Activated CD4-positive, alpha-beta memory T cell treated with anti-CD3 and anti-CD28 coated beads for 36 hours (primary cell): ENCODE data around the gene SMC5. TPM values are rescaled to one million over a fixed set of nuclear protein-coding genes. Genes with fewer than 3 reads are reported as not detected.
"Not testable (repeated sequence)": the region's sequence is repeated elsewhere in the genome, so short reads cannot be mapped to it uniquely, and the experiment has no call there.

Source experiments
- CTCF ChIA-PET: fragments of 350-600 bp; sonication (Branson Sonifier 250); formaldehyde crosslinking; loops from one replicate; lab custom pipeline; 2021; ENCODE audit warnings: antibody characterized with exemption, inconsistent platforms; lab: Charles Lee
- POLR2A ChIA-PET: fragments of 350-600 bp; sonication (Branson Sonifier 250); formaldehyde crosslinking; loops from one replicate; lab custom pipeline; 2021; ENCODE audit warnings: antibody characterized with exemption; lab: Charles Lee
- DNase-seq: peaks from one replicate; pipeline ENCODE4 v3.0.0-alpha.2; 2020
- H3K27ac Mint-ChIP-seq: one replicate; pipeline ENCODE4 v1.8.0; 2021; ENCODE audit warnings: mixed read lengths
- H3K27me3 Mint-ChIP-seq: one replicate; pipeline ENCODE4 v1.8.0; 2021; ENCODE audit warnings: mixed read lengths
- H3K36me3 Mint-ChIP-seq: one replicate; pipeline ENCODE4 v1.8.0; 2021; ENCODE audit warnings: mixed read lengths
- H3K4me1 Mint-ChIP-seq: one replicate; pipeline ENCODE4 v1.8.0; 2021; ENCODE audit warnings: low read depth, mixed read lengths
- H3K4me3 Mint-ChIP-seq: one replicate; pipeline ENCODE4 v1.8.0; 2021; ENCODE audit warnings: mild to moderate bottlenecking, mixed read lengths
- H3K9me3 Mint-ChIP-seq: one replicate; pipeline ENCODE4 v1.8.0; 2021; ENCODE audit warnings: mixed read lengths
- intact Hi-C: fragments of 100-400 bp; cut with micrococcal nuclease; formaldehyde crosslinking; loops from one replicate; pipeline ENCODE4 v1.15.1; 2023
- total RNA-seq, 2 experiments: library from RNA; stranded (reverse); gene quantifications; one replicate each; pipeline ENCODE4 v1.2.3, GENCODE V29; 2021

Gene SMC5
- total RNA-seq, 2 experiments from 2014 or later: 32.0 to 34.1 TPM

GRCh38 chr9:70303268-70303667 is 44.5 kb downstream of the SMC5 start:
- Mint-ChIP-seq H3K4me3 (no peak overlapping the region), H3K9me3 (no peaks in the 10 kb centered on the region), H3K27ac (no peak overlapping the region), H3K36me3 (peaks cover 52% of the 10 kb centered on the region), H3K27me3 (no peaks in the 10 kb centered on the region), H3K4me1 (peaks cover 11% of the 10 kb centered on the region)
- no peak for DNase-seq
- intact Hi-C loops: no loop called here
- CTCF ChIA-PET: no interaction called here
- POLR2A ChIA-PET: no interaction called here

GRCh38 chr9:70304810-70305209 is 46.0 kb downstream of the SMC5 start:
- Mint-ChIP-seq H3K4me3 (no peak overlapping the region), H3K27me3 (no peaks in the 10 kb centered on the region), H3K36me3 (peaks cover 51% of the 10 kb centered on the region), H3K4me1 (peaks cover 5% of the 10 kb centered on the region), H3K9me3 (no peaks in the 10 kb centered on the region), H3K27ac (no peak overlapping the region)
- no peak for DNase-seq
- intact Hi-C loops: no loop called here
- ChIA-PET POLR2A (no interaction called here), CTCF (no interaction called here)

- Mint-ChIP-seq H3K9me3 (no peaks in the 10 kb centered on the region), H3K27ac (no peak overlapping the region), H3K36me3 (peaks cover 43% of the 10 kb centered on the region), H3K4me3 (no peak overlapping the region), H3K27me3 (no peaks in the 10 kb centered on the region), H3K4me1 (no peaks in the 10 kb centered on the region)
- DNase-seq: no peak
- CTCF ChIA-PET: no interaction called here
- POLR2A ChIA-PET: no interaction called here
- intact Hi-C loops: no loop called here
Observed at GRCh38 chr9:70315389-70315788, 56.6 kb downstream of the SMC5 start.

- no peak for DNase-seq
- ChIA-PET POLR2A (no interaction called here), CTCF (interaction anchor here (0.9 to 1.4 kb wide), 2 partner anchors 26 to 284 kb away, joined by 3 to 8 read pairs; no protein-coding TSS in a partner anchor)
- Mint-ChIP-seq H3K36me3 (peaks cover 37% of the 10 kb centered on the region), H3K9me3 (no peaks in the 10 kb centered on the region), H3K27ac (no peak overlapping the region), H3K4me1 (no peaks in the 10 kb centered on the region), H3K27me3 (no peaks in the 10 kb centered on the region), H3K4me3 (no peak overlapping the region)
- intact Hi-C loops: no loop called here
Observed at GRCh38 chr9:70318002-70318401, 59.2 kb downstream of the SMC5 start.

- Mint-ChIP-seq H3K27me3 (no peaks in the 10 kb centered on the region), H3K4me1 (no peaks in the 10 kb centered on the region), H3K36me3 (peaks cover 55% of the 10 kb centered on the region), H3K4me3 (no peak overlapping the region), H3K27ac (no peak overlapping the region), H3K9me3 (no peaks in the 10 kb centered on the region)
- ChIA-PET POLR2A (no interaction called here), CTCF (no interaction called here)
- no peak for DNase-seq
- intact Hi-C loops: no loop called here
Observed at GRCh38 chr9:70322096-70322495, 63.3 kb downstream of the SMC5 start.

GRCh38 chr9:70324963-70325362 is 66.2 kb downstream of the SMC5 start:
- ChIA-PET CTCF (interaction anchor here (3.2 kb wide), 1 partner anchor 277 kb away, joined by 7 read pairs; no protein-coding TSS in a partner anchor), POLR2A (no interaction called here)
- no peaks in the 10 kb centered on the region for H3K4me1 Mint-ChIP-seq
- no peaks in the 10 kb centered on the region for H3K27me3 Mint-ChIP-seq
- DNase-seq: no peak
- H3K27ac Mint-ChIP-seq: no peak overlapping the region
- H3K9me3 Mint-ChIP-seq: peaks cover 6% of the 10 kb centered on the region
- no peak overlapping the region for H3K4me3 Mint-ChIP-seq
- intact Hi-C loops: no loop called here
- H3K36me3 Mint-ChIP-seq: peaks cover 66% of the 10 kb centered on the region

- POLR2A ChIA-PET, CTCF ChIA-PET, H3K27ac Mint-ChIP-seq: not testable (repeated sequence)
Observed at GRCh38 chr9:70328625-70329024, 69.8 kb downstream of the SMC5 start.

GRCh38 chr9:70340572-70340971 is 81.8 kb downstream of the SMC5 start:
- no peak for DNase-seq
- no peaks in the 10 kb centered on the region for H3K9me3 Mint-ChIP-seq
- H3K4me3 Mint-ChIP-seq: no peak overlapping the region
- H3K27ac Mint-ChIP-seq: no peak overlapping the region
- intact Hi-C loops: loop anchor here (1.0 to 10.0 kb wide), 3 partner anchors 66 to 262 kb away; no protein-coding TSS in a partner anchor
- no peaks in the 10 kb centered on the region for H3K27me3 Mint-ChIP-seq
- POLR2A ChIA-PET: interaction anchor here (1.2 kb wide), 1 partner anchor 262 kb away, joined by 3 read pairs; no protein-coding TSS in a partner anchor
- peaks cover 4% of the 10 kb centered on the region for H3K4me1 Mint-ChIP-seq
- CTCF ChIA-PET: interaction anchor here (0.6 to 2.9 kb wide), 18 partner anchors 10 to 262 kb away, joined by 3 to 77 read pairs (median 4); no protein-coding TSS in a partner anchor
- peaks cover 17% of the 10 kb centered on the region for H3K36me3 Mint-ChIP-seq

More at GRCh38 chr9:70328625-70329024, 69.8 kb downstream of the SMC5 start:
- H3K9me3 Mint-ChIP-seq, H3K27me3 Mint-ChIP-seq, H3K4me1 Mint-ChIP-seq, DNase-seq, H3K4me3 Mint-ChIP-seq, intact Hi-C loops: not testable (repeated sequence)
- peaks cover 58% of the 10 kb centered on the region for H3K36me3 Mint-ChIP-seq

- Mint-ChIP-seq H3K27ac (no peak overlapping the region), H3K9me3 (no peaks in the 10 kb centered on the region), H3K4me1 (no peaks in the 10 kb centered on the region), H3K4me3 (no peak overlapping the region), H3K36me3 (peaks cover 19% of the 10 kb centered on the region), H3K27me3 (no peaks in the 10 kb centered on the region)
- intact Hi-C loops: loop anchor here (10.0 kb wide), 1 partner anchor 148 kb away; no protein-coding TSS in a partner anchor
- POLR2A ChIA-PET: no interaction called here
- no peak for DNase-seq
- CTCF ChIA-PET: interaction anchor here (2.0 kb wide), 1 partner anchor 255 kb away, joined by 10 read pairs; no protein-coding TSS in a partner anchor
Observed at GRCh38 chr9:70347046-70347445, 88.3 kb downstream of the SMC5 start.

- ChIA-PET CTCF (interaction anchor here (0.9 to 2.8 kb wide), 6 partner anchors 12 to 250 kb away, joined by 3 to 13 read pairs (median 5); no protein-coding TSS in a partner anchor), POLR2A (no interaction called here)
- Mint-ChIP-seq H3K27me3 (no peaks in the 10 kb centered on the region), H3K4me3 (no peak overlapping the region), H3K36me3 (peaks cover 17% of the 10 kb centered on the region), H3K9me3 (no peaks in the 10 kb centered on the region), H3K4me1 (no peaks in the 10 kb centered on the region), H3K27ac (no peak overlapping the region)
- no peak for DNase-seq
- intact Hi-C loops: loop anchor here (1.0 to 2.0 kb wide), 2 partner anchors 46 to 250 kb away; no protein-coding TSS in a partner anchor
Observed at GRCh38 chr9:70352356-70352755, 93.6 kb downstream of the SMC5 start.

GRCh38 chr9:70352802-70353201 is 94.0 kb downstream of the SMC5 start:
- Mint-ChIP-seq H3K27me3 (no peaks in the 10 kb centered on the region), H3K4me1 (no peaks in the 10 kb centered on the region), H3K4me3 (no peak overlapping the region), H3K27ac (no peak overlapping the region), H3K36me3 (peaks cover 15% of the 10 kb centered on the region), H3K9me3 (no peaks in the 10 kb centered on the region)
- intact Hi-C loops: loop anchor here (1.0 to 2.0 kb wide), 2 partner anchors 46 to 249 kb away; no protein-coding TSS in a partner anchor
- POLR2A ChIA-PET: no interaction called here
- DNase-seq: no peak
- CTCF ChIA-PET: interaction anchor here (0.9 to 2.8 kb wide), 4 partner anchors 14 to 249 kb away, joined by 3 to 13 read pairs (median 5); no protein-coding TSS in a partner anchor

GRCh38 chr9:70355801-70356200 is 97.0 kb downstream of the SMC5 start:
- peaks cover 9% of the 10 kb centered on the region for H3K36me3 Mint-ChIP-seq
- no peak overlapping the region for H3K4me3 Mint-ChIP-seq
- POLR2A ChIA-PET: no interaction called here
- intact Hi-C loops: no loop called here
- no peaks in the 10 kb centered on the region for H3K27me3 Mint-ChIP-seq
- H3K4me1 Mint-ChIP-seq: no peaks in the 10 kb centered on the region
- H3K9me3 Mint-ChIP-seq: no peaks in the 10 kb centered on the region
- no peak for DNase-seq
- no peak overlapping the region for H3K27ac Mint-ChIP-seq
- CTCF ChIA-PET: interaction anchor here (1.2 to 1.8 kb wide), 2 partner anchors 247 to 273 kb away, joined by 3 to 9 read pairs; no protein-coding TSS in a partner anchor
